ENCODE measurements around the gene PPP4R2.

The PPP4R2 gene

DNA sequence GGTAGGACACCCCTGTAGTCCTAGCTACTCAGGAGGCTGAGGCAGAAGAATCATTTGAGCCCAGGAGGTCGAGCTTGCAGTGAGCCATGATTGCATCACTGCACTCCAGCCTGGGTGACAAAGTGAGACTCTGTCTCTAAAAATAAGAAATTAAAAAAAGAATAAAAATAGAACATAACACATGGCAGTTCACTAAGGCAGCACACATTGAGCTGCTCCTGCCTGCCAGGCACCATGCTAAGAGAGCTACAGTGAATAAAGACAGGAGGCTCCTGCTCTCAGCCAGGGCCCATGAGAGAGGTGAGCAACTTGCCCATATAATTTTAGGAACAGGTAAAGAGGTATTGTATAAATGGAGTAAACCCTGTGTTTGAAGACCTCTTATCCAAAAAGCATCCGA is 119.2 kb downstream of the PPP4R2 start:
- TF ChIP-seq, protein P1, sequence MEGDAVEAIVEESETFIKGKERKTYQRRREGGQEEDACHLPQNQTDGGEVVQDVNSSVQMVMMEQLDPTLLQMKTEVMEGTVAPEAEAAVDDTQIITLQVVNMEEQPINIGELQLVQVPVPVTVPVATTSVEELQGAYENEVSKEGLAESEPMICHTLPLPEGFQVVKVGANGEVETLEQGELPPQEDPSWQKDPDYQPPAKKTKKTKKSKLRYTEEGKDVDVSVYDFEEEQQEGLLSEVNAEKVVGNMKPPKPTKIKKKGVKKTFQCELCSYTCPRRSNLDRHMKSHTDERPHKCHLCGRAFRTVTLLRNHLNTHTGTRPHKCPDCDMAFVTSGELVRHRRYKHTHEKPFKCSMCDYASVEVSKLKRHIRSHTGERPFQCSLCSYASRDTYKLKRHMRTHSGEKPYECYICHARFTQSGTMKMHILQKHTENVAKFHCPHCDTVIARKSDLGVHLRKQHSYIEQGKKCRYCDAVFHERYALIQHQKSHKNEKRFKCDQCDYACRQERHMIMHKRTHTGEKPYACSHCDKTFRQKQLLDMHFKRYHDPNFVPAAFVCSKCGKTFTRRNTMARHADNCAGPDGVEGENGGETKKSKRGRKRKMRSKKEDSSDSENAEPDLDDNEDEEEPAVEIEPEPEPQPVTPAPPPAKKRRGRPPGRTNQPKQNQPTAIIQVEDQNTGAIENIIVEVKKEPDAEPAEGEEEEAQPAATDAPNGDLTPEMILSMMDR (conservative IDR thresholded peaks at IDR 0.05) = no peak

More for the DNA sequence above, 119.2 kb downstream of the PPP4R2 start:
- no peak overlapping the region for H3K27ac ChIP-seq
